DLD1 (cell line): ENCODE results near the gene OXCT2.
"Not testable (repeated sequence)": the region's sequence is repeated elsewhere in the genome, so short reads cannot be mapped to it uniquely, and the experiment has no call there.

ENCODE experiments used
- in situ Hi-C: cut with HindIII; loops from 2 replicates; pipeline ENCODE4 v1.10.0; 2017; ENCODE audit warnings: low sequenced_read_pairs

Gene OXCT2

DNA sequence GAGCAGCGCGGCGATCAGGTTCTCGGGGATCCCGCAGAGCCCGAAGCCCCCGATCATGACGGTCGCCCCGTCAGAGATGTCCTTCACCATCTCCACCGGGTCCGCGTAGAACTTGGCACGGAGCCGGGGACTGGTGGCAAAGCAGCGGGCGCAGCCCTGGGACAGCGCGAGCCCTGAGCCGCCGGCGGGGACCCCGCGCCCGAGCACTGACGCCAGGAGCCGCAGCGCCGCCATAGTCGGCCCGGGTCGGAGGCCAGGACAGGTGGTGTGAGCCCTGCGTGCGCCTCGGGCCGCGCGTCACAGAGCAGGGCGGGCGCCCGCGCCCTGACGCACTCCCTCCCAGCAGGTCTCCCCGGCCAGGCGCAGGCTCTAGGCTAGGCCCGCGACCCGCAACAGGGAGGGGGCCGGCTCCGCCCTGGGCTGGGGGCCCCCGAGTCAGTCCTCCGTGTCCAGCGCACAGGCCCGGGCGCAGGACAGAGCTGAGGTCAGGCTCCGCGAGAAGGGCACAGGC lies at the start of gene OXCT2:
OXCT2 (minus strand) TSS at position 327 of the 511 bp plus-strand sequence; CDS start at position 234, 93 bp downstream.
- in situ Hi-C loops: not testable (repeated sequence)

GRCh38 chr1:39819091-39819812 lies 48.1 kb upstream of the OXCT2 start:
- in situ Hi-C loops: no loop called here

GRCh38 chr1:39818482-39818881 lies 47.3 kb upstream of the OXCT2 start:
- in situ Hi-C loops: no loop called here

DNA sequence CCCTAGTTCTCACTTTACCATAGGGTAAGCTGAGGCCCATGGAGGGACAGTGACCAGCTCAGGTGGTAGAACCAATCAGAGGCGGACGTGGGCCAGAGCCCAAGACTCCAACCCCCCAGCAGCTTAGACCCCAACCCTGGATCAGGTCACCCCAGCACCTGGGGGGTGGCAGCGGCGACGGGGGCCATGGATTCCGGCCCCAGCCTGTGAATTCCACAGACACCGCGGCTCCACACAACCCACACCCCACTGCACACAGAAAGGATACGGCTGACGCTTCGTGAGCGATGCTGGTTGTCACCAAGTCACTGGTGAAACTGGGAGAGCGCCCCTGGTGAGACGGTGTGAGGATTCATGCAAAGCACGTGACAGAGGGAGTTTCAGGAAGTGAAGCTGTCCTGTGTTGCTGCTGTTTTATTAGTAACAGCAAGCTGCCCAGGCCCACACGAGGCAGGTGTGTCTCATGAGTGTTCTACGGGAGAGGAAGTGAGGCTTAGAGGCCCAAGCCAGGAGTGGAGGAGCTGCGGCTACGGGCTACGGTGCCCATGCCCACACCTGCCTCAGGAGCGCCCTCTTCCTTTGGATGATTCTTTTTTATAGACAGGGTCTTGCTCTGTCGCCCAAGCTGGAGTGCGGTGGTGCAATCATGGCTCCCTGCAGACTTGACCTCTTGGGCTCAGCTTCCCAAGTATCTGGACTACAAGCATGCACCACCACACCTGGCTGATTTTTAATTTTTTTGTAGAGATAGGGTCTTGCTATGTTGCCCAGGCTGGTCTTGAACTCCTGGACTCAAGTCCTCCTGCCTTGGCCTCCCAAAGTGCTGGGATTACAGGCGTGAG lies 46.2 kb upstream of the OXCT2 start:
- in situ Hi-C loops: not testable (repeated sequence)

GRCh38 chr1:39816415-39817090 lies 45.4 kb upstream of the OXCT2 start:
- in situ Hi-C loops: no loop called here

- in situ Hi-C loops: no loop called here
These were observed 41.8 kb upstream of the OXCT2 start for GRCh38 chr1:39812913-39813312.

DNA sequence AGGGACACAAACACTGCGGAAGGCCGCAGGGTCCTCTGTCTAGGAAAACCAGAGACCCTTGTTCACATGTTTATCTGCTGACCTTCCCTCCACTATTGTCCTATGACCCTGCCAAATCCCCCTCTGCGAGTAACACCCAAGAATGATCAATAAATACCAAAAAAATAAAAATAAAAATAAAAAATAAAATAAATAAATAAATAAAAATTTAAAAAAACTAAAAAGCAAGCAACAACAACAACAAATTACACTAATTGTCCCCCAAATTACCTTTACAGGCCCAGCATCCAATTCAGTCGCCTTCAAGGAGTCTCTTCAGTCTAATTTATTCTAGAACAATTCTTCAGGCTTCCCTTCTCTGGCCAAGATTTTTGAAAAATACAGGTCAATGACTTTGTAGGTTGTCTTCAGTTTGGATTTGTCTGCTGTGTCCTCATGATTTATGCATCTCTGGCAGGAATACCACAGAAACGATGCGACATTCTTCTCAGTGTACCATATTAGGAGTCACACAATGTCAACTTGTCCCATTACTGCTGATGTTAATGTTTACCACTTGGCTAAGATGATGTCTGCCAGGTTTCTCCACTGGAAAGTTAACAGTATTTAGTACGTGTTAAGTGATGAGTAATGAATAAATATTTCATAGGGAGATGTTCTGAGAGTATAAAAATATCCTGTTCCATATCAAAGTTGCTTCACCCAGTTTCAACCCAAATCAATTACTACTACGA lies 37.8 kb upstream of the OXCT2 start:
- in situ Hi-C loops: no loop called here

DNA sequence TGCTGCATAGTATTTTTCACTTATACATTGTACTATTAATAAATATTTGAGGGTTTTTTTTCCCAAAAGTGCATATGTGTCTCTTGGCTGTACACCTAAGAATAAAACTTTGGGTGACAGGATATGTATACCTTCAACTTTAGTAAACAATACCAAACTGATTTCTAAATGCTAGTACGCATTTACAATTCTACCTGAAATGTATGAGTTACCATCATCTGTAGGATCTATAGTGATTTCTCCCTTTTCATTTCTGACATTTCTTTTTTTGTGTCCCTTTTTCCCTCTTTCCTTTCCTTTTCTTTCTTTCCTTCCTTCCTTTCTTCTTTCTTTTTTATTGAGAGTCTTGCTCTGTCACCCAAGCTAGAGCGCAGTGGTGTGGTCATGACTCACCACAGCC lies 34.2 kb upstream of the OXCT2 start:
- in situ Hi-C loops: no loop called here

GRCh38 chr1:39802496-39803260 lies 31.5 kb upstream of the OXCT2 start:
- in situ Hi-C loops: no loop called here

- in situ Hi-C loops: no loop called here
These were observed 29.3 kb upstream of the OXCT2 start for GRCh38 chr1:39800471-39800835.

GRCh38 chr1:39799770-39800470 lies 28.8 kb upstream of the OXCT2 start:
- in situ Hi-C loops: no loop called here

GRCh38 chr1:39798859-39799769 lies 28.0 kb upstream of the OXCT2 start:
- in situ Hi-C loops: not testable (repeated sequence)

GRCh38 chr1:39795651-39796050 lies 24.5 kb upstream of the OXCT2 start:
- in situ Hi-C loops: no loop called here

GRCh38 chr1:39791838-39792237 lies 20.7 kb upstream of the OXCT2 start:
- in situ Hi-C loops: no loop called here

- in situ Hi-C loops: no loop called here
These were observed 18.5 kb upstream of the OXCT2 start for GRCh38 chr1:39789571-39790110.

DNA sequence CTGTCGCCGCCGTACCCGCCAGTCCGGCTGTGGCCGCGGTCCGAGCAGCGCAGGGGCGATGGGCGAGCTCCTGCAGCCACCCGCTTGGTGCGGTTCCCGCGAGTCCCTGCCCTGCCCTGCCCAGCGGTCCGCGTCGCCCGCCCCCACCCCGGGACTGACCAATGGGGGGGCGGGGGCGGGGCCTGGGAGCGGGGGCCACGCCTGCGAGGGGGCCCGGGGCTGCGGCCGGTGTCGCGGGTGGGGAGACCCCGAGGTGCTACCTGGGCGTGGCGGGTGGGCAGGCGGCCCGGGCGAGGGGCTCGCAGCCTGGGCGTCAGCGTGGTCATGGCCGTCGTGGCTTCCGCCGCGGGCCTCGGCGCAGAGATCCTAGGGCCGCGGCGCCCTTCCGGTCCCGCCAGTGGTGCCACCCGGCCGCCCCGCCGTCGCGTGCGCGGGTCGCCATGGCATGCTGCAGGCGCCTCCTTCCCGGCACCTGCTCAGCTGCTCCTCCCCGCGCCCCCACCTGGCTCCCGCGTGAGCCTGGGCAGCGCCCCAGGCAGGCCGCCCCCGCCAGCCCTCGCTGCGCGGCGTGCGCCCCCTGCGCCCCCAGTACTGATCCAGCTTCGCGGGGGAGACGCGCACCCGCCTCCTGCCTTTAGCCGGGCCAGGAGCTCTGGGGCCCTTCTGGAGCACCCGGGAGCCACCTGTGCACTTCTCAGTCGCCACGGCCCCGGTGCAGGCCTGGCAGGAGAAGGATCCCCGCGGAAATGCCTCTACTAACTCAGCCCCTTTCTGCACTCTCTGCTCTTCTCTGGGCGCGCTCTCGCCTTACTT lies 17.8 kb upstream of the OXCT2 start, which contains the start of gene BMP8B:
BMP8B (minus strand) TSS at position 108 of the 813 bp plus-strand sequence. CDS start 380 bp downstream, outside the sequence.
- in situ Hi-C loops: no loop called here

GRCh38 chr1:39788426-39788757 lies 17.2 kb upstream of the OXCT2 start:
- in situ Hi-C loops: no loop called here
